Central memory CD4-positive, alpha-beta T cell (primary cell): ENCODE measurements around the gene CHRNB1.

Experiments used
- DNase-seq: peaks from one replicate; pipeline ENCODE4 v3.0.0; 2022

The CHRNB1 gene

DNA sequence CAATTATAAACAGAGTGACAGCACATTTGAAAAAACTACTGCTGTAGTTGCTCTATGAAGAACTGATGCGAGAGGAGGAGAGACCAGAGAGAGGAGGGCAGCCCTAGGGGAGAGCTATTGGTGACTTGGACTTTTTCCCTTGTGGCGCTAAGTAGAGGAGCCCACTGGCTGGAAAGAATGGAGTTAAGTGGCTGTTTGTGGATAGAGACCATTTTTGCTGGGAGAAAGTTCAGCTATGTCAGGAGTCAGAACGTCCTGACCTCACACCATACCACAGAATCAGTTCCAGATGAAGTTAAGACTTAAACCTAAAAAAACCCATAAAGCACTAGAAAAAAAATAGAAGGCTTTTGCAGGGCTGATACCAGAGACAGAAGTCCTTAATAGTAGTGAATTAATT lies 41.3 kb downstream of the CHRNB1 start:
- no peak for DNase-seq

DNA sequence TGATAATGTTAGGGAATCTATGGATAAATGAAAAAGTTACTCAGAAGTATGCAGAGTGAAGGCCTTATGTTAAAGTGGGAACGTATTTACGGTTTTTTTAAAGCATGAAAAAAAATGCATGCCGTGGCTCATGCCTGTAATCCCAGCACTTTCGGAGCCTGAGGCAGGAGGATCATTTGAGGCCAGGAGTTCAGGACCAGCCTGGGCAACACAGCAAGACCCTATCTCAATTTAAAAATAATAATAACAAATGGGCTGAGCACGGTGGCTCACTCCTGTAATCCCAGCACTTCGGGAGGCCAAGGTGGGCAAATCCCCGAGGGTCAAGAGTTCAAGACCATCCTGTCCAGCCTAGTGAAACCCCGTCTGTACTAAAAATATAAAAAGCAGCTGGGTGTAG lies 45.3 kb downstream of the CHRNB1 start:
- no peak for DNase-seq

DNA sequence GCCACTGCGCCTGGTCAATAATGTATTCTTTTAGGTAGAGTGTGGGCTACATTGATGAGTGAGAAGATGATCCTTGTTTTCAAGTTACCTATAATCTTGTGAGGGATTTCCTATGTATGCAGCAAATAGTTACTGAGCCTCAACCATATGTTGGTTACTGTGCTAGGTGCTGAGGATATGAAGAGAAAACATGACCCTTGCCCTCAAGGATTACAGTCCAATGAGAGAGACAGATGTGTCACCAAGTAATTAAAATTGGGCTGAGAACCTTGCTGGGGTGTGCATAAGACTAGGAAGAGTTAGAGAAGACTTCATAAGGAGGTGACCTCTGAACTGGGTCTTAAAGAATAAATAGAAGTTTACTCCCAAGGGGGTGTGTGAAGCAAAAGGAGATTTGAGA lies 46.7 kb downstream of the CHRNB1 start:
- DNase-seq, result no peak

DNA sequence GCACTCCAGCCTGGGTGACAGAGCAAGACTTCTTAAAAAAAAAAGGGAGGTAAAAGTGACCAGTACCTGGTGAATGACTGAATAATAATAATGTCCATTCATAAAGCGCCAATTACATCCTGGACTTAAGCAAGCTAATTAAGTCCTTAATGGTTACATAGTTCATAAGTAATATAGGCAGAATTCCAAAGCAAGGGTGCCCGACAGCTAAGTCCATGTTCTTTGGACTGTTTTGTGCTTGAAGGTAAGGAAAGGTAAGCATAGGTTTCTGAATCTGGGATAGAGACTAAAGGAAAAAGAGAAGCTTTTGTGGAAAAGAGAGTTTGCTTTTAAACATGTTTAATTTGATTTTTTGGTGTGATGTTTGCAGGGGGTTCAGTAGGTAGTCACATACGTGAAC lies 49.1 kb downstream of the CHRNB1 start:
- DNase-seq, result no peak

DNA sequence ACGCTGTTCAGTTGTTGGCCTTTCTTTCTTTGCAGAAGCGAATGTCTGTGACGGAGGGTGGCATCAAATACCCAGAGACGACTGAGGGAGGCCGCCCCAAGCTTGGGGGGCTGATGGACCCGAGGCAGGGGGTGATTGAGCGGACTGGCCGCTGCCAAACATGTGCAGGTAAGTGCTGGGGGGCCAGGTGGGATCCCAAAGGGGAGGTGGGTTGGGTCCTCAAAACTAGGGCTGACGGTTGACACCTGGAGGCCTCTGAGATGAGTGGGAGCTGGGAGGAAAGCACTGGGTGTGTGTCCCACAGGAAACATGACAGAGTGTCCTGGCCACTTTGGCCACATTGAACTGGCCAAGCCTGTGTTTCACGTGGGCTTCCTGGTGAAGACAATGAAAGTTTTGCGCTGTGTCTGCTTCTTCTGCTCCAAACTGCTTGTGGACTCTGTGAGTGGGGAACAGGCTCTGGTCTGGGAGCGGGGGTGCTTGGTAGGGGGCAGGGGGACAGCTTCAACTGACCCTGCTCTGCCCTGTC lies 51.1 kb downstream of the CHRNB1 start:
- no peak for DNase-seq

DNA sequence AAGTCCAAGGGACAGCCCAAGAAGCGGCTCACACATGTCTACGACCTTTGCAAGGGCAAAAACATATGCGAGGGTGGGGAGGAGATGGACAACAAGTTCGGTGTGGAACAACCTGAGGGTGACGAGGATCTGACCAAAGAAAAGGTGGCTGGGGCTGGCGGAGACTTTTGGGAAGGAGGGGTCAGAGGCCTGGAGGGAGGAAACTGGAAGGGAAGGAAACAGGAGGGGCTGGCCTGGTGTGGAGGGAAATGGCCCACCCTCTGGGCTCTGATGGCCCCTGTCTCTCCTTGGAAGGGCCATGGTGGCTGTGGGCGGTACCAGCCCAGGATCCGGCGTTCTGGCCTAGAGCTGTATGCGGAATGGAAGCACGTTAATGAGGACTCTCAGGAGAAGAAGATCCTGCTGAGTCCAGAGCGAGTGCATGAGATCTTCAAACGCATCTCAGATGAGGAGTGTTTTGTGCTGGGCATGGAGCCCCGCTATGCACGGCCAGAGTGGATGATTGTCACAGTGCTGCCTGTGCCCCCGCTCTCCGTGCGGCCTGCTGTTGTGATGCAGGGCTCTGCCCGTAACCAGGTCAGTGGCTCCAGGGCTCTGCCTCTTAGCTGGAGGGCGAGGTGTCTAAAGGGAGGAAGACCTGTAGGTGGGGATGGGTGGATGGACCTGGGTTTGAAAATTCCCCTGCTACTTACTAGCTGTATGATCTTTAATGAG lies 51.8 kb downstream of the CHRNB1 start:
- no peak for DNase-seq

DNA sequence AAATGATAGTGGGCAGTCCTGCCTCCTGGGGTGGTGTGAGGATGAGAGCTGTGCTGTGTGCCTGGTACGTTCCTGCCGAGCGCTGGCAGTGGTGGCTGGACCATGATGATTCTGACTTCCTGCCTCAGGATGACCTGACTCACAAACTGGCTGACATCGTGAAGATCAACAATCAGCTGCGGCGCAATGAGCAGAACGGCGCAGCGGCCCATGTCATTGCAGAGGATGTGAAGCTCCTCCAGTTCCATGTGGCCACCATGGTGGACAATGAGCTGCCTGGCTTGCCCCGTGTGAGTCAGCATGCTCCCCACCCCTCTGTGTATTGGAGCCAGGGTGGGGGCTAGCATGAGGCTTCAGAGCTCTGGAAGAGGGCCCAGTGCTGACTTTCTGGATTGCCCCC lies 52.4 kb downstream of the CHRNB1 start:
- DNase-seq, result no peak

DNA sequence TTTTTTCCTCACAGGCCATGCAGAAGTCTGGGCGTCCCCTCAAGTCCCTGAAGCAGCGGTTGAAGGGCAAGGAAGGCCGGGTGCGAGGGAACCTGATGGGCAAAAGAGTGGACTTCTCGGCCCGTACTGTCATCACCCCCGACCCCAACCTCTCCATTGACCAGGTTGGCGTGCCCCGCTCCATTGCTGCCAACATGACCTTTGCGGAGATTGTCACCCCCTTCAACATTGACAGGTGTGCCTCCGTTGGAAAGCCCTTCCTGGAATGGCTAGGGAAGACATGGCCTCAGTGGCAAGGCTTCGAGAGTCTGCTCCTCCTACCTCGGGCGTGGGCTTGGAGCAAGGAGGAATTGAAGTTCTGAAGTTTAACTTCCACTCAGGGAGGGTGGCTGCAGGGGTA lies 52.8 kb downstream of the CHRNB1 start:
- DNase-seq, result no peak

DNA sequence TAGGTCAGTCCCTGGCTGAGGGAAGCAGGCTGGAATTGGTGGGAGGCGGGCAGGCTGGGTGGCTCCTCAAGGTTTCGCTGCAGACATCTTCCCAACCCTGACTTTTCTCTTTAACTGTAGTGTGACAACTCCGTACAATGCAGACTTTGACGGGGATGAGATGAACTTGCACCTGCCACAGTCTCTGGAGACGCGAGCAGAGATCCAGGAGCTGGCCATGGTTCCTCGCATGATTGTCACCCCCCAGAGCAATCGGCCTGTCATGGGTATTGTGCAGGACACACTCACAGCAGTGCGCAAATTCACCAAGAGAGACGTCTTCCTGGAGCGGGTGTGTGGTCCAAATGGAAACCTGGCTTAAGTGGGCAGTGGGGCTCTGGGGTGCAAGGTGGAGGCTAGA lies 54.3 kb downstream of the CHRNB1 start:
- DNase-seq, result no peak

DNA sequence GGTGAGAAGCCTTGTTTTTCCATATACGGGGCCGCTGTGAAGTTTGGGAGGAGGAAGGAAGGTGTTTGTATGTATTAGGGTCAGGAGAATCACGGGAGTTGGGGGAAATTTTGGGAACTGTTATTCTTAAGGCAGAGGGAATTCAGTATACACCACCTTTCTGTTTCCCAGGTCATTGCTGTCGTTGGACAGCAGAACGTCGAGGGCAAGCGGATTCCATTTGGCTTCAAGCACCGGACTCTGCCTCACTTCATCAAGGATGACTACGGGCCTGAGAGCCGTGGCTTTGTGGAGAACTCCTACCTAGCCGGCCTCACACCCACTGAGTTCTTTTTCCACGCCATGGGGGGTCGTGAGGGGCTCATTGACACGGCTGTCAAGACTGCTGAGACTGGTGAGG lies 56.9 kb downstream of the CHRNB1 start:
- DNase-seq, result no peak

DNA sequence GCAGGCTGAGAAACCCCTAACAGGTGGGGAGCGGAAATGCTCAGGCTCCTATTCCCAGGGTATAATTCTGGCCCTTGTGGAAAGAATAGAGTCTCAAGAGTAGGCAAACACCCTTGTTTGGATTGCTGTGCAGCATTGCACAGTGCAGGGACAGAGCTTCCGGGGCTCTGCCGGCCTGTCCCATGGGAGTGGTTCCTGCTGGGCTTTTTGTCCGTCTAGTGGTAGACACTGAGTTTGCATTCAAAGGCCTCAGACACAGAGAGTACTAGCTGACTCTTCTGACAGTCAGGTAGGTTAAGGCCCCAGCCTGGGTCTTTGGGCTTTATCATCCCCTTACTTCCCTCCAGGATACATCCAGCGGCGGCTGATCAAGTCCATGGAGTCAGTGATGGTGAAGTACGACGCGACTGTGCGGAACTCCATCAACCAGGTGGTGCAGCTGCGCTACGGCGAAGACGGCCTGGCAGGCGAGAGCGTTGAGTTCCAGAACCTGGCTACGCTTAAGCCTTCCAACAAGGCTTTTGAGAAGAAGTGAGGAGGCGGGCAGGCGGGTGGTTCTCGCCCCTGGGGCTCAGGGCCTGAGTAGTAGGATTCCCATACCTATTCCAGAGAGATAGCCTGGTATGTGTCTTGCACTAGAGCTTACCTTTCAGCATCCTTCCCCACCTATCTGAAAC lies 57.4 kb downstream of the CHRNB1 start:
- no peak for DNase-seq

DNA sequence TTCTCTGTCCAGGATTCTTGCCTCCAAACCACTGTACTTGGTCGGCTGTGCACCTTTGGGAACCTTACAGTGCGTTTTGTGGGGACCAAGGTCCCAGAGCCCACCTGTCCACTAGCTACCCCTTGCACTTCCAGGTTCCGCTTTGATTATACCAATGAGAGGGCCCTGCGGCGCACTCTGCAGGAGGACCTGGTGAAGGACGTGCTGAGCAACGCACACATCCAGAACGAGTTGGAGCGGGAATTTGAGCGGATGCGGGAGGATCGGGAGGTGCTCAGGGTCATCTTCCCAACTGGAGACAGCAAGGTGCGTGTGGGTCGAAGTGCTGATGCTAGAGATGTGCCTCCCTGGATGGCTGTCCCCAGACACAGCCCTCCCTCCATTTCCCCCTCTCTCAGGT lies 58.1 kb downstream of the CHRNB1 start:
- no peak for DNase-seq

DNA sequence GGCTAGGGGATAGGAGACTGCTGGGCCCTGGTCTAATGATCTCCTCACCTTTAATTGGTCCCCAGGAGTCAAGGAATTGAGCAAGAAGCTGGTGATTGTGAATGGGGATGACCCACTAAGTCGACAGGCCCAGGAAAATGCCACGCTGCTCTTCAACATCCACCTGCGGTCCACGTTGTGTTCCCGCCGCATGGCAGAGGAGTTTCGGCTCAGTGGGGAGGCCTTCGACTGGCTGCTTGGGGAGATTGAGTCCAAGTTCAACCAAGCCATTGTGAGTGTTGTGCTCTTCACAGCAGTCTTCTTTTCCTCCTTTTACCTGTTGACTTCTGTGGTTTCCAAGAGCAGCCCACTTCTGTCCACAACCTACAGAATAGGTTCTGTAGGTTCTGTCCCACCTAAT lies 58.7 kb downstream of the CHRNB1 start:
- no peak for DNase-seq
